IMR-90 (cell line): ENCODE measurements around the gene AKAP13. TPM values are rescaled to one million over a fixed set of nuclear protein-coding genes. Genes with fewer than 3 reads are reported as not detected.

Experiments used
- ATAC-seq: fragments of 200-7000 bp; cut with Tn5 transposase; 2 replicates; pipeline ENCODE4 v1.9.1; 2020; ENCODE audit warnings: low read depth, mild to moderate bottlenecking, moderate library complexity
- BruUV-seq: library from RNA; stranded (reverse); fragments of 400-500 nt; replicated peaks from 2 replicates; lab custom pipeline; 2021; lab: Mats Ljungman, UMichigan
- CTCF ChIA-PET: fragments of 300-600 bp; formaldehyde crosslinking; extraction: SDS; loops from one replicate; lab custom pipeline; 2021; ENCODE audit warnings: antibody characterized with exemption; lab: Yijun Ruan, JAX
- POLR2A ChIA-PET: fragments of 300-600 bp; sonication (Branson Sonifier 250); formaldehyde crosslinking; loops from one replicate; lab custom pipeline; 2022; ENCODE audit warnings: antibody characterized with exemption; ENCODE audit not compliant: unreplicated experiment; lab: Charles Lee
- DNase-seq: peaks from one replicate; pipeline ENCODE4 v3.0.0; 2013
- H2AFZ ChIP-seq: replicated peaks from 2 replicates; pipeline ENCODE3; 2013; ENCODE audit warnings: low read length, mild to moderate bottlenecking; ENCODE audit not compliant: poor library complexity
- H2AK5ac ChIP-seq: 2 replicates; pipeline ENCODE4 v1.6.1; 2013; ENCODE audit warnings: low read depth, low read length, inconsistent platforms
- H2AK9ac ChIP-seq: replicated peaks from 2 replicates; pipeline ENCODE3; 2013; ENCODE audit warnings: mild to moderate bottlenecking, low read depth, low read length, moderate library complexity; ENCODE audit not compliant: poor library complexity
- H2BK120ac ChIP-seq: 2 replicates; pipeline ENCODE4 v1.6.1; 2013; ENCODE audit warnings: low read depth, low read length, inconsistent platforms
- H2BK15ac ChIP-seq: 3 replicates; pipeline ENCODE4 v1.6.1; 2013; ENCODE audit warnings: low read depth, low read length, inconsistent platforms
- H2BK20ac ChIP-seq: 2 replicates; pipeline ENCODE4 v1.6.1; 2013; ENCODE audit warnings: low read depth, mild to moderate bottlenecking, inconsistent platforms, low read length, moderate library complexity
- H2BK5ac ChIP-seq: 2 replicates; pipeline ENCODE4 v1.6.1; 2013; ENCODE audit warnings: mild to moderate bottlenecking, low read depth, low read length, inconsistent platforms; ENCODE audit not compliant: poor library complexity, severe bottlenecking
- H3K14ac ChIP-seq: replicated peaks from 2 replicates; pipeline ENCODE4 v1.6.1; 2013; ENCODE audit warnings: low read depth, low read length, inconsistent platforms
- H3K18ac ChIP-seq: 2 replicates; pipeline ENCODE4 v1.6.1; 2013; ENCODE audit warnings: low read depth, low read length, control low read depth
- H3K23ac ChIP-seq: 2 replicates; pipeline ENCODE4 v1.6.1; 2013; ENCODE audit warnings: low read depth, low read length, inconsistent platforms
- H3K27ac ChIP-seq: 2 replicates; pipeline ENCODE4 v1.5.1; 2013; ENCODE audit warnings: mild to moderate bottlenecking, control low read depth, low read length; ENCODE audit not compliant: insufficient read depth
- H3K27me3 ChIP-seq: 2 replicates; pipeline ENCODE4 v1.6.1; 2013; ENCODE audit warnings: low read length; ENCODE audit not compliant: control insufficient read depth, insufficient read depth
- H3K36me3 ChIP-seq: 2 replicates; pipeline ENCODE4 v1.6.1; 2013; ENCODE audit warnings: low read length, mixed read lengths; ENCODE audit not compliant: control insufficient read depth, insufficient read depth
- H3K4ac ChIP-seq: 2 replicates; pipeline ENCODE4 v1.6.1; 2013; ENCODE audit warnings: low read depth, low read length, inconsistent platforms
- H3K4me1 ChIP-seq: 2 replicates; pipeline ENCODE4 v1.6.1; 2013; ENCODE audit warnings: low read length, mixed read lengths; ENCODE audit not compliant: control insufficient read depth, insufficient read depth
- H3K4me2 ChIP-seq: 2 replicates; pipeline ENCODE4 v1.6.1; 2013; ENCODE audit warnings: low read depth, mild to moderate bottlenecking, control low read depth, low read length, moderate library complexity
- H3K4me3 ChIP-seq: 2 replicates; pipeline ENCODE4 v1.5.1; 2013; ENCODE audit warnings: low read depth, mild to moderate bottlenecking, control low read depth, low read length, moderate library complexity; ENCODE audit not compliant: insufficient read depth
- H3K56ac ChIP-seq: 2 replicates; pipeline ENCODE4 v1.6.1; 2013; ENCODE audit warnings: low read length, inconsistent platforms; ENCODE audit not compliant: insufficient read depth; ENCODE audit errors: extremely low read depth
- H3K79me1 ChIP-seq, 2 experiments: 2 replicates each; pipeline ENCODE4 v1.6.1; 2013; ENCODE audit warnings: low read length in 2 of 2, inconsistent platforms in 1 of 2, low read depth in 1 of 2
- H3K9ac ChIP-seq: 2 replicates; pipeline ENCODE4 v1.6.1; 2013; ENCODE audit warnings: low read depth, low read length, control low read depth
- H3K9me1 ChIP-seq: 2 replicates; pipeline ENCODE4 v1.6.1; 2013; ENCODE audit warnings: low read length, inconsistent platforms; ENCODE audit not compliant: insufficient read depth
- H3K9me3 ChIP-seq: 2 replicates; pipeline ENCODE4 v1.6.1; 2013; ENCODE audit warnings: low read length; ENCODE audit not compliant: control insufficient read depth, insufficient read depth
- H4K20me1 ChIP-seq: 2 replicates; pipeline ENCODE4 v1.6.1; 2013; ENCODE audit warnings: low read length, inconsistent platforms; ENCODE audit not compliant: insufficient read depth
- H4K5ac ChIP-seq: 2 replicates; pipeline ENCODE4 v1.6.1; 2013; ENCODE audit warnings: mild to moderate bottlenecking, low read depth, low read length, control low read depth
- H4K8ac ChIP-seq, 2 experiments: 2 replicates each; pipeline ENCODE4 v1.6.1; 2013; ENCODE audit warnings: low read depth in 2 of 2, low read length in 2 of 2, control low read depth in 1 of 2, inconsistent platforms in 1 of 2
- H4K91ac ChIP-seq: 2 replicates; pipeline ENCODE4 v1.6.1; 2013; ENCODE audit warnings: low read depth, low read length, inconsistent platforms; ENCODE audit not compliant: insufficient read depth
- BHLHE40 ChIP-seq: fragments of 150-350 bp; IDR thresholded peaks from 2 replicates; pipeline ENCODE4 v1.6.1; 2016; ENCODE audit warnings: mild to moderate bottlenecking, low read depth, low read length
- CEBPB ChIP-seq: IDR thresholded peaks from 2 replicates; pipeline ENCODE4 v1.6.1; 2012; ENCODE audit warnings: low read depth, low read length, improper control_type of control experiment
- CHD1 ChIP-seq: IDR thresholded peaks from 2 replicates; pipeline ENCODE4 v1.6.1; 2012; ENCODE audit warnings: low read depth, low read length, improper control_type of control experiment
- CTCF ChIP-seq: conservative IDR thresholded peaks from 2 replicates; pipeline ENCODE4 v1.5.1; 2012; ENCODE audit warnings: mild to moderate bottlenecking, low read depth, low read length, improper control_type of control experiment
- MAFK ChIP-seq: IDR thresholded peaks from 2 replicates; pipeline ENCODE4 v1.6.1; 2012; ENCODE audit warnings: low read depth, low read length, improper control_type of control experiment
- MAZ ChIP-seq: IDR thresholded peaks from 2 replicates; pipeline ENCODE4 v1.6.1; 2012; ENCODE audit warnings: low read depth, mild to moderate bottlenecking, low read length, improper control_type of control experiment, moderate library complexity, borderline replicate concordance
- MXI1 ChIP-seq: IDR thresholded peaks from 2 replicates; pipeline ENCODE4 v1.6.1; 2012; ENCODE audit warnings: low read depth, mild to moderate bottlenecking, low read length, moderate library complexity, borderline replicate concordance
- POLR2A ChIP-seq: IDR thresholded peaks from 2 replicates; pipeline ENCODE4 v1.6.1; 2012; ENCODE audit warnings: mild to moderate bottlenecking, low read depth, low read length
- RAD21 ChIP-seq: IDR thresholded peaks from 2 replicates; pipeline ENCODE4 v1.6.1; 2012; ENCODE audit warnings: low read length, improper control_type of control experiment
- RCOR1 ChIP-seq: IDR thresholded peaks from 2 replicates; pipeline ENCODE4 v1.6.1; 2012; ENCODE audit warnings: mild to moderate bottlenecking, low read length, improper control_type of control experiment; ENCODE audit not compliant: insufficient replicate concordance
- RFX5 ChIP-seq: IDR thresholded peaks from 2 replicates; pipeline ENCODE4 v1.8.0; 2012; ENCODE audit warnings: low read depth, mild to moderate bottlenecking, low read length, moderate library complexity
- USF2 ChIP-seq: fragments of 150-350 bp; IDR thresholded peaks from 2 replicates; pipeline ENCODE4 v1.6.1; 2017; ENCODE audit warnings: mild to moderate bottlenecking, antibody characterized with exemption, low read length, low read depth
- WGBS, 2 experiments: methylation state at CpG; one replicate each; pipeline versions ENCODE4 v1.1.5 to v1.1.7; 2013; ENCODE audit warnings: missing lambda C conversion rate in 2 of 2; ENCODE audit not compliant: insufficient read length in 1 of 2; ENCODE audit errors: extremely low coverage in 2 of 2; 5-methylcytosine and 5-hydroxymethylcytosine counted together
- dilution Hi-C: fragments of 300-500 bp; cut with HindIII; formaldehyde crosslinking; loops from one replicate; pipeline ENCODE4 v1.14.3; 2018; ENCODE audit warnings: low sequenced_read_pairs; ENCODE audit not compliant: unreplicated experiment
- in situ Hi-C: fragments of 300-500 bp; cut with MboI; formaldehyde crosslinking; loops from 3 replicates; pipeline ENCODE4 v1.14.3; 2019; ENCODE audit warnings: low sequenced_read_pairs, inconsistent platforms, mixed read lengths
- intact Hi-C: fragments of 100-400 bp; cut with micrococcal nuclease; formaldehyde crosslinking; loops from 2 replicates; pipeline ENCODE4 v1.10.0; 2022
- polyA plus RNA-seq, 3 experiments: library from polyadenylated mRNA; depleted of rRNA; stranded (reverse); fragments of >200 nt; gene quantifications; 2 replicates each; pipeline ENCODE4 v1.2.3, GENCODE V29; 2012; ENCODE audit warnings: low replicate concordance in 1 of 3
- total RNA-seq: library from RNA; depleted of rRNA; stranded (reverse); fragments of >200 nt; gene quantifications from 2 replicates; pipeline ENCODE4 v1.2.3, GENCODE V29; 2012

The AKAP13 gene
- total and polyA plus RNA-seq, 2 of the 4 experiments (the other 2 are of a cell fraction) = 10.4 to 46.4 TPM

GRCh38 chr15:85490856-85491255, 110.5 kb downstream of the AKAP13 start:
- intact Hi-C loops (no loop called here), dilution Hi-C loops (no loop called here), in situ Hi-C loops (no loop called here)
- Histone ChIP-seq H3K4me3 (no peak overlapping the region), H3K79me1 (peaks cover 27 to 73% of the 10 kb centered on the region in 2 experiments), H4K20me1 (peaks cover 3% of the 10 kb centered on the region), H2AFZ (no peak overlapping the region), H3K4me2 (no peak overlapping the region), H4K5ac (no peak overlapping the region), H3K18ac (no peak overlapping the region), H3K56ac (no peak overlapping the region), H3K9me1 (peaks cover 9% of the 10 kb centered on the region), H3K9ac (no peak overlapping the region), H2BK20ac (no peak overlapping the region), H4K91ac (no peak overlapping the region), H3K23ac (no peak overlapping the region), H3K14ac (no peak overlapping the region), H3K36me3 (peaks cover 2% of the 10 kb centered on the region; the same call in 1 of the 2 replicates), H3K4me1 (peaks cover 4% of the 10 kb centered on the region; the same call in 1 of the 2 replicates), H2BK5ac (no peak overlapping the region), H4K8ac (no peak overlapping the region), H2AK9ac (no peak overlapping the region), H2BK120ac (no peak overlapping the region), H3K9me3 (no peaks in the 10 kb centered on the region), H3K27ac (no peak overlapping the region), H2BK15ac (no peak overlapping the region), H3K27me3 (no peaks in the 10 kb centered on the region), H3K4ac (no peak overlapping the region), H2AK5ac (no peak overlapping the region)
- no peak for DNase-seq
- ChIA-PET CTCF (no interaction called here), POLR2A (no interaction called here)
- BruUV-seq = no TSS peak
- 100% methylated on average over 1 of the region's 1 CpG; no CpG with 5 or more reads in 1 of the 2 experiments for WGBS, 2 experiments
- no peak for ATAC-seq
- TF ChIP-seq USF2 (no peak), BHLHE40 (no peak), MAZ (no peak), MXI1 (no peak), POLR2A (no peak), MAFK (no peak), RFX5 (no peak), RCOR1 (no peak), CTCF (no peak), RAD21 (no peak), CHD1 (no peak), CEBPB (no peak)
